Hippocampal formation (tissue), 2 donors: ENCODE data around the gene ARHGAP26.
A peak's percentile ranks its signal among the peaks of the same experiment; 100 is the strongest.
"Not testable (repeated sequence)": the region's sequence is repeated elsewhere in the genome, so short reads cannot be mapped to it uniquely, and the experiment has no call there.

Source experiments
- DNase-seq, 2 donors: peaks; one replicate each; lab custom pipeline; 2025; lab: John Stamatoyannopoulos, UW

Gene ARHGAP26

GRCh38 chr5:143117821-143118220 lies 347.6 kb downstream of the ARHGAP26 start:
- no peak for DNase-seq

GRCh38 chr5:143118222-143118621 lies 348.0 kb downstream of the ARHGAP26 start:
- no peak for DNase-seq

GRCh38 chr5:143118818-143119217 lies 348.6 kb downstream of the ARHGAP26 start:
- not testable (repeated sequence) for DNase-seq

GRCh38 chr5:143119291-143119769 lies 349.2 kb downstream of the ARHGAP26 start:
- DNase-seq: no peak

GRCh38 chr5:143119881-143120341 lies 349.7 kb downstream of the ARHGAP26 start:
- no peak for DNase-seq

GRCh38 chr5:143120460-143121134 lies 350.4 kb downstream of the ARHGAP26 start:
- no peak for DNase-seq

- no peak for DNase-seq
Observed at GRCh38 chr5:143121135-143121475, 350.9 kb downstream of the ARHGAP26 start.

GRCh38 chr5:143124593-143124992 lies 354.4 kb downstream of the ARHGAP26 start:
- no peak for DNase-seq

GRCh38 chr5:143126174-143127019 lies 356.2 kb downstream of the ARHGAP26 start:
- DNase-seq: no peak

GRCh38 chr5:143128412-143129071 lies 358.4 kb downstream of the ARHGAP26 start:
- DNase-seq: no peak

- DNase-seq: no peak
Observed at GRCh38 chr5:143129203-143129602, 359.0 kb downstream of the ARHGAP26 start.

- DNase-seq: no peak
Observed at GRCh38 chr5:143129910-143130612, 359.9 kb downstream of the ARHGAP26 start.

GRCh38 chr5:143130613-143131305 lies 360.6 kb downstream of the ARHGAP26 start:
- no peak for DNase-seq

GRCh38 chr5:143131972-143132371 lies 361.8 kb downstream of the ARHGAP26 start:
- no peak for DNase-seq

GRCh38 chr5:143132739-143133138 lies 362.6 kb downstream of the ARHGAP26 start:
- DNase-seq: no peak

GRCh38 chr5:143133721-143134120 lies 363.5 kb downstream of the ARHGAP26 start:
- DNase-seq: no peak

GRCh38 chr5:143134269-143134668 lies 364.1 kb downstream of the ARHGAP26 start:
- no peak for DNase-seq

GRCh38 chr5:143134900-143135299 lies 364.7 kb downstream of the ARHGAP26 start:
- DNase-seq: no peak

GRCh38 chr5:143135832-143136551 lies 365.8 kb downstream of the ARHGAP26 start:
- peak in 1 of 2 donors; percentile 21 for DNase-seq

- DNase-seq: no peak
Observed at GRCh38 chr5:143138839-143139238, 368.7 kb downstream of the ARHGAP26 start.

GRCh38 chr5:143139585-143139984 lies 369.4 kb downstream of the ARHGAP26 start:
- DNase-seq: no peak
